OCI-LY7 (cell line): ENCODE data around the gene METTL4.

Source experiments
- EZH2phosphoT487 ChIP-seq: fragments of 200-600 bp; sonication (generic); IDR thresholded peaks from 2 replicates; pipeline ENCODE4 v1.6.1; 2018; ENCODE audit warnings: low read depth, borderline replicate concordance, mild to moderate bottlenecking, mixed run types, antibody characterized with exemption, low read length, moderate library complexity, mixed read lengths
- TF ChIP-seq, protein P1 (sequence below): fragments of 200-600 bp; sonication (generic); conservative IDR thresholded peaks from 2 replicates; pipeline ENCODE4 v1.5.1; 2014; ENCODE audit warnings: mild to moderate bottlenecking, antibody characterized with exemption, low read length, moderate library complexity, mixed read lengths

- TF ChIP-seq, protein P1, sequence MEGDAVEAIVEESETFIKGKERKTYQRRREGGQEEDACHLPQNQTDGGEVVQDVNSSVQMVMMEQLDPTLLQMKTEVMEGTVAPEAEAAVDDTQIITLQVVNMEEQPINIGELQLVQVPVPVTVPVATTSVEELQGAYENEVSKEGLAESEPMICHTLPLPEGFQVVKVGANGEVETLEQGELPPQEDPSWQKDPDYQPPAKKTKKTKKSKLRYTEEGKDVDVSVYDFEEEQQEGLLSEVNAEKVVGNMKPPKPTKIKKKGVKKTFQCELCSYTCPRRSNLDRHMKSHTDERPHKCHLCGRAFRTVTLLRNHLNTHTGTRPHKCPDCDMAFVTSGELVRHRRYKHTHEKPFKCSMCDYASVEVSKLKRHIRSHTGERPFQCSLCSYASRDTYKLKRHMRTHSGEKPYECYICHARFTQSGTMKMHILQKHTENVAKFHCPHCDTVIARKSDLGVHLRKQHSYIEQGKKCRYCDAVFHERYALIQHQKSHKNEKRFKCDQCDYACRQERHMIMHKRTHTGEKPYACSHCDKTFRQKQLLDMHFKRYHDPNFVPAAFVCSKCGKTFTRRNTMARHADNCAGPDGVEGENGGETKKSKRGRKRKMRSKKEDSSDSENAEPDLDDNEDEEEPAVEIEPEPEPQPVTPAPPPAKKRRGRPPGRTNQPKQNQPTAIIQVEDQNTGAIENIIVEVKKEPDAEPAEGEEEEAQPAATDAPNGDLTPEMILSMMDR, result no peak
- TF ChIP-seq EZH2phosphoT487, result no peak
Observed at GRCh38 chr18:2508678-2509077, 62.6 kb downstream of the METTL4 start.
